ENCODE measurements around the gene DIS3L2. TPM values are rescaled to one million over a fixed set of nuclear protein-coding genes. Genes with fewer than 3 reads are reported as not detected.

The DIS3L2 gene
- total RNA-seq, 1 experiment from 2014 or later: 15.8 TPM

GRCh38 chr2:232280341-232280740 lies 318.8 kb downstream of the DIS3L2 start:
- Histone ChIP-seq H3K9me2 (replicated peaks; ENCODE audit: insufficient read depth, low read length) (no peaks in the 10 kb centered on the region), H3K9ac (ENCODE audit: low read length) (no peak overlapping the region), H3K27ac (ENCODE audit: low read length) (no peak overlapping the region), H2AFZ (ENCODE audit: low read length) (no peak overlapping the region), H4K20me1 (ENCODE audit: insufficient read depth, low read depth, low read length) (0 out of 2 replicates have a peak, but pooled peaks cover 3% of the 10 kb centered on the region), H3K4me2 (ENCODE audit: low read depth, low read length, poor library complexity, severe bottlenecking) (no peak overlapping the region), H3K36me3 (ENCODE audit: insufficient read depth, low read length) (no peaks in the 10 kb centered on the region), H3K4me1 (ENCODE audit: low read length) (no peaks in the 10 kb centered on the region), H3K27me3 (ENCODE audit: low read length) (no peaks in the 10 kb centered on the region), H3K79me2 (ENCODE audit: low read length) (no peaks in the 10 kb centered on the region), H3K9me3 (ENCODE audit: low read length) (no peaks in the 10 kb centered on the region), H3K4me3 (ENCODE audit: low read length) (no peak overlapping the region)
- DNase-seq: no peak

GRCh38 chr2:232281858-232282507 lies 320.5 kb downstream of the DIS3L2 start:
- Histone ChIP-seq H3K79me2 (ENCODE audit: low read length) (no peaks in the 10 kb centered on the region), H3K4me2 (ENCODE audit: low read depth, low read length, poor library complexity, severe bottlenecking) (no peak overlapping the region), H2AFZ (ENCODE audit: low read length) (no peak overlapping the region), H3K9me2 (replicated peaks; ENCODE audit: insufficient read depth, low read length) (no peaks in the 10 kb centered on the region), H3K27me3 (ENCODE audit: low read length) (no peaks in the 10 kb centered on the region), H3K36me3 (ENCODE audit: insufficient read depth, low read length) (no peaks in the 10 kb centered on the region), H3K4me3 (ENCODE audit: low read length) (no peak overlapping the region), H3K4me1 (ENCODE audit: low read length) (no peaks in the 10 kb centered on the region), H3K9me3 (ENCODE audit: low read length) (no peaks in the 10 kb centered on the region), H3K9ac (ENCODE audit: low read length) (no peak overlapping the region), H4K20me1 (ENCODE audit: insufficient read depth, low read depth, low read length) (0 out of 2 replicates have a peak, but pooled peaks cover 3% of the 10 kb centered on the region), H3K27ac (ENCODE audit: low read length) (no peak overlapping the region)
- no peak for DNase-seq

DNA sequence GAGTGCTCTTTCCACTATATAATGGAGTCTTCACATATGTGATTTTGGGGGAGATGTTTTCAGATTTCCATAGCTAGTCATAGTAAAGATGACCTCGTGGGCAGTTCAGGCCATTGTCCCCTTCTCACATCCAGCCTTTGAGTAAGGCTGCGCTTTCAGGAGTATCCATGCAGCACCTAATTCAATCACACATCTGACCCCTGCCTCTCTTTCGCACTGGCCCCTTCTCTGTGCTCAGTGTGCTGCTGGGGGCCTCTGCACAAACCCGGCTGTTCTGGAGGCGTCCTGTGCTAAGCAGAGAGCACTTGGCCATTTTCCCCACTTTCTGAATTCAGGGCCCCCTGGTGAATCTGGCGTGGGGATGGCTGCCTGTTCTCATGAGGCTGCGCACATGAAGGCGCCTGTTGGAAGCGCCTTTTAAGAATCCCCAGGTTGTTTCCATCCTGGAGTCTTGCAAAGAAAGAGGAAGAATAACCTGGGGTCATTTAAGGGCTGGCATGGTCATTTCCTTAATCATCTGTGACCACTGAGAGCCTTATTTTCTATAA lies 321.1 kb downstream of the DIS3L2 start:
- Histone ChIP-seq H3K4me3 (ENCODE audit: low read length) (no peak overlapping the region), H3K27me3 (ENCODE audit: low read length) (no peaks in the 10 kb centered on the region), H3K4me2 (ENCODE audit: low read depth, low read length, poor library complexity, severe bottlenecking) (no peak overlapping the region), H3K79me2 (ENCODE audit: low read length) (no peaks in the 10 kb centered on the region), H4K20me1 (ENCODE audit: insufficient read depth, low read depth, low read length) (0 out of 2 replicates have a peak, but pooled peaks cover 3% of the 10 kb centered on the region), H2AFZ (ENCODE audit: low read length) (no peak overlapping the region), H3K36me3 (ENCODE audit: insufficient read depth, low read length) (no peaks in the 10 kb centered on the region), H3K9me2 (replicated peaks; ENCODE audit: insufficient read depth, low read length) (no peaks in the 10 kb centered on the region), H3K9me3 (ENCODE audit: low read length) (no peaks in the 10 kb centered on the region), H3K27ac (ENCODE audit: low read length) (no peak overlapping the region), H3K4me1 (ENCODE audit: low read length) (no peaks in the 10 kb centered on the region), H3K9ac (ENCODE audit: low read length) (no peak overlapping the region)
- no peak for DNase-seq

DNA sequence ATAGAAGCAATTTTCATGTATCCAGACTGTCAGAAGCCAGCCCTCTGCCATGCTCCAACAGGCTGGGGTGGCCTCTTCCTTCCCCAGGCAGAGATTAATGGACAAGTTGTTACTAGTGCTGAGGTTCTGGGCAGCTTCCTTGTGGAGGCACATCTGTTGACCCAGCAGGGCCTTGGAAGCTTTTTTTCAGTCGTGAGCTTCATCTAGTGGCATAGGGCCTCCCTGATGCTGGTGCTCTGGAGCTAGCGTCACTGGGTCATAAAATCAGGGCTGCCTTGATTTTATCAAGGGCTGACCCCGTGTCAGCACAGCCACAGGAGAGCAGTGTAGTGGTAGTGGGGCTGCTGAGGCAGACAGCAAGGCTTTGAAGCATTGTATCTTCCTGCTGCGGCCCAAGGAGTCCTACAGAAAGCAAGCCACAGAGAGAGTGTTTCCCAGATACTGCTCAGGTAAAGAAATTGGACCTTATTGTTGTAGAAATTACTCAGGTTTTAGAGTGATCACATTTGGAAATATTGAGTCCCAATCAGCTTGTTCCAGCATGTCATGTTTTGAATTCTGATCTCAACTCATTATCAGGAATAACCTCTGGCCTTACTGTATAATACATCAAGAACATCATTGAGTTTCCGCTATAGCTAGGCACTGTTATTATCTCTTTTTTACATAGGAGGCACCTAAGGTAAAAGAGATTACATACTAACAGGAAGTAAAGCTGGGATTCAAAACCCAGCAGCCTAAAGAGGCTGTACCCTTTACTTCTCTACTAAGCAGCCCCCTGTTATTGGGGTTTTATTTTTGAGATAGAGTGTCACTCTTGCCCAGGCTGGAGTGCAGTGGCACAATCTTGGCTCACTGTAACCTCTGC lies 324.7 kb downstream of the DIS3L2 start:
- no peak overlapping the region for H3K4me2 ChIP-seq (ENCODE audit: low read depth, low read length, poor library complexity, severe bottlenecking)
- H2AFZ ChIP-seq (ENCODE audit: low read length): no peak overlapping the region
- H3K4me1 ChIP-seq (ENCODE audit: low read length): no peaks in the 10 kb centered on the region
- 0 out of 2 replicates have a peak, but pooled peaks cover 3% of the 10 kb centered on the region for H4K20me1 ChIP-seq (ENCODE audit: insufficient read depth, low read depth, low read length)
- H3K79me2 ChIP-seq (ENCODE audit: low read length): no peaks in the 10 kb centered on the region
- no peak overlapping the region for H3K9ac ChIP-seq (ENCODE audit: low read length)
- no peaks in the 10 kb centered on the region for H3K9me3 ChIP-seq (ENCODE audit: low read length)
- no peaks in the 10 kb centered on the region for H3K27me3 ChIP-seq (ENCODE audit: low read length)
- H3K27ac ChIP-seq (ENCODE audit: low read length): no peak overlapping the region
- DNase-seq: no peak
- no peaks in the 10 kb centered on the region for H3K9me2 ChIP-seq (replicated peaks; ENCODE audit: insufficient read depth, low read length)
- H3K36me3 ChIP-seq (ENCODE audit: insufficient read depth, low read length): no peaks in the 10 kb centered on the region
- H3K4me3 ChIP-seq (ENCODE audit: low read length): no peak overlapping the region

DNA sequence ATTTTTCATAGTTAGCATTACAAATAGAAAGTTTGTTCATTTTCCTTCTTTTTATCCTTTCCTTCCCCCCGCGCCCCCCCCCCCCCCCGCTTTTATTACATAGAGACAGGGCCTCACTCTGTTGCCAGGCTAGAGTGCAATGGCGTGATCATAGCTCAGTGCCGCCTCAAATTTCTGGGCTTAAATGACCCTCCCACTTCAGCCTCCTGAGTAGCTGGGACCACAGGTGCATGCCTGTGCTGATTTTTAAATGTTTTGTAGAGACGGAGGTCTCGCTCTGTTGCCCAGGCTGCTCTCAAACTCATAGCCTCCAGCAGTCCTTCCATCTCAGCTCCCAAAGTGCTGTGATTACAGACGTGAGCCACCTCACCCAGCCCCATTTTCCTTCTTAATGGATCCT lies 325.8 kb downstream of the DIS3L2 start:
- Histone ChIP-seq H3K9me2 (replicated peaks; ENCODE audit: insufficient read depth, low read length) (no peaks in the 10 kb centered on the region), H3K27me3 (ENCODE audit: low read length) (no peaks in the 10 kb centered on the region), H3K27ac (ENCODE audit: low read length) (no peak overlapping the region)

GRCh38 chr2:232288489-232289030 lies 327.0 kb downstream of the DIS3L2 start:
- Histone ChIP-seq H4K20me1 (ENCODE audit: insufficient read depth, low read depth, low read length) (0 out of 2 replicates have a peak, but pooled peaks cover 7% of the 10 kb centered on the region), H3K79me2 (ENCODE audit: low read length) (no peaks in the 10 kb centered on the region), H3K9me3 (ENCODE audit: low read length) (no peaks in the 10 kb centered on the region), H3K4me2 (ENCODE audit: low read depth, low read length, poor library complexity, severe bottlenecking) (no peak overlapping the region), H3K27ac (ENCODE audit: low read length) (no peak overlapping the region), H3K4me3 (ENCODE audit: low read length) (no peak overlapping the region), H3K9ac (ENCODE audit: low read length) (no peak overlapping the region), H3K36me3 (ENCODE audit: insufficient read depth, low read length) (no peaks in the 10 kb centered on the region), H3K27me3 (ENCODE audit: low read length) (no peaks in the 10 kb centered on the region), H3K9me2 (replicated peaks; ENCODE audit: insufficient read depth, low read length) (no peaks in the 10 kb centered on the region), H2AFZ (ENCODE audit: low read length) (no peak overlapping the region), H3K4me1 (ENCODE audit: low read length) (no peaks in the 10 kb centered on the region)
- DNase-seq: no peak

More for the DNA sequence above, 325.8 kb downstream of the DIS3L2 start:
- no peak overlapping the region for H3K4me2 ChIP-seq (ENCODE audit: low read depth, low read length, poor library complexity, severe bottlenecking)
- no peak overlapping the region for H3K9ac ChIP-seq (ENCODE audit: low read length)
- no peak for DNase-seq
- no peaks in the 10 kb centered on the region for H3K36me3 ChIP-seq (ENCODE audit: insufficient read depth, low read length)
- H2AFZ ChIP-seq (ENCODE audit: low read length): no peak overlapping the region
- H3K9me3 ChIP-seq (ENCODE audit: low read length): no peaks in the 10 kb centered on the region
- no peaks in the 10 kb centered on the region for H3K79me2 ChIP-seq (ENCODE audit: low read length)
- H3K4me3 ChIP-seq (ENCODE audit: low read length): no peak overlapping the region
- H4K20me1 ChIP-seq (ENCODE audit: insufficient read depth, low read depth, low read length): 0 out of 2 replicates have a peak, but pooled peaks cover 4% of the 10 kb centered on the region
- no peaks in the 10 kb centered on the region for H3K4me1 ChIP-seq (ENCODE audit: low read length)

DNA sequence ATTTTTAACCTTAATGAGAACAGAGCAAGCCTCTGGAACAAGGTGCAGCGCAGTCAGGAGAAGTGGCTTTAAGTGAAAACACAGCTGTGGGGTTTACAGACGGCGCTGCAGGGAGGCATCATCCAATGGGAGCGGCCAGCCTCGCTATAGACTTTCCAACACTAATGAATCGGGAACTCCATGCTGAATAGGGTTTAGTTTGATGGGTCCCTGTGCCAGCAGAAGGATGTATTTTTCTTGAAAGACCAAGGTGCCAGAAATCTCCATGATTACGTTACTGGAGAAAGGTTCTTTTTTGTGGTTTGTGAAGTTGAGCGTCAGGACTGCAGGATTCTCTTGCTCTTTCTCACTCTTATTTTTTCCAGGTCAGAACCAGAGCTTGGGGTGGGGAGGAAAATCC lies 329.2 kb downstream of the DIS3L2 start:
- Histone ChIP-seq H3K9me2 (replicated peaks; ENCODE audit: insufficient read depth, low read length) (no peaks in the 10 kb centered on the region), H3K9me3 (ENCODE audit: low read length) (no peaks in the 10 kb centered on the region), H3K27me3 (ENCODE audit: low read length) (no peaks in the 10 kb centered on the region), H3K36me3 (ENCODE audit: insufficient read depth, low read length) (no peaks in the 10 kb centered on the region), H3K9ac (ENCODE audit: low read length) (no peak overlapping the region), H2AFZ (ENCODE audit: low read length) (no peak overlapping the region), H3K4me3 (ENCODE audit: low read length) (no peak overlapping the region), H4K20me1 (ENCODE audit: insufficient read depth, low read depth, low read length) (0 out of 2 replicates have a peak, but pooled peaks cover 4% of the 10 kb centered on the region), H3K4me1 (ENCODE audit: low read length) (no peaks in the 10 kb centered on the region), H3K4me2 (ENCODE audit: low read depth, low read length, poor library complexity, severe bottlenecking) (no peak overlapping the region), H3K79me2 (ENCODE audit: low read length) (no peaks in the 10 kb centered on the region), H3K27ac (ENCODE audit: low read length) (no peak overlapping the region)
- no peak for DNase-seq

- no peaks in the 10 kb centered on the region for H3K79me2 ChIP-seq (ENCODE audit: low read length)
- no peak overlapping the region for H2AFZ ChIP-seq (ENCODE audit: low read length)
- H3K27me3 ChIP-seq (ENCODE audit: low read length): no peaks in the 10 kb centered on the region
- no peak overlapping the region for H3K27ac ChIP-seq (ENCODE audit: low read length)
- no peaks in the 10 kb centered on the region for H3K36me3 ChIP-seq (ENCODE audit: insufficient read depth, low read length)
- no peaks in the 10 kb centered on the region for H3K9me3 ChIP-seq (ENCODE audit: low read length)
- 0 out of 2 replicates have a peak, but pooled peaks cover 4% of the 10 kb centered on the region for H4K20me1 ChIP-seq (ENCODE audit: insufficient read depth, low read depth, low read length)
- no peaks in the 10 kb centered on the region for H3K4me1 ChIP-seq (ENCODE audit: low read length)
- no peak overlapping the region for H3K9ac ChIP-seq (ENCODE audit: low read length)
- DNase-seq: no peak
- H3K9me2 ChIP-seq (replicated peaks; ENCODE audit: insufficient read depth, low read length): no peaks in the 10 kb centered on the region
- no peak overlapping the region for H3K4me3 ChIP-seq (ENCODE audit: low read length)
- H3K4me2 ChIP-seq (ENCODE audit: low read depth, low read length, poor library complexity, severe bottlenecking): no peak overlapping the region
Observed at GRCh38 chr2:232291343-232291742, 329.8 kb downstream of the DIS3L2 start.

All from Karpas-422 (cell line).